ENCODE measurements around the gene ZNF865.

ZNF865 gene

DNA sequence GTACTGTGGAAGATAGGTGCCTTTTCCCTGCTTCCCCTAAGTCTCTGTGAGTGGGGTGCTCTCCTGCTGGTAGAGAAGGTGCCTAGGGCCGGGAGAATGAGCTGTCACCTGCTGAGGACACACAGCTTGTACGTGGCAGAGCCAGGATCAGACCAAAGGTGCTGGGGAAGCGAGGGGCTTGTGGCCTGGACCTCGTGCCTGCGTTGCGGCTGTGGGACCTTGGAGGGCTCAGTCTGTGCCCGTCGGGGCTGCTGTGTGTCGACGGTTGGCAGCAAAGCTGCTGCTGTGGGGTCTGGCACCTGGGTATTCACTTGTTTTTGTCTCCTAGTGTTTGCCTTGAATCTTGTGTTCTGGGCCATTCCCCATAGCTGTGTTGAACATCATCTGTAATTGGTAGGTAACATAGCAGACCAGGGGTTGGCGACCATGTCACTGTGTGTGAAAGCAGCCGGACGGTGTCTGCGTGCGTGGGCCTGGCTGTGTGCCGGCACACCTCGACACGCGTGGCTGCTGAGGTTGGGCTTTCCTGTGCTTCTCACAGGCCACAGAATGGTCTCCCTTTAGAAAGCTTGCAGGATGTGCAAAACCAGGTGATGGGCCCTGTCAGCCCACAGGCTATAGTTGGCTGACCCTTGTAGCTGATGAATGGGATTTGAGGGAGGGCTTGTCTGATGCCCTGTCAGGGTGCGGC lies 58.5 kb downstream of the ZNF865 start:
- DNase-seq, result no peak

DNA sequence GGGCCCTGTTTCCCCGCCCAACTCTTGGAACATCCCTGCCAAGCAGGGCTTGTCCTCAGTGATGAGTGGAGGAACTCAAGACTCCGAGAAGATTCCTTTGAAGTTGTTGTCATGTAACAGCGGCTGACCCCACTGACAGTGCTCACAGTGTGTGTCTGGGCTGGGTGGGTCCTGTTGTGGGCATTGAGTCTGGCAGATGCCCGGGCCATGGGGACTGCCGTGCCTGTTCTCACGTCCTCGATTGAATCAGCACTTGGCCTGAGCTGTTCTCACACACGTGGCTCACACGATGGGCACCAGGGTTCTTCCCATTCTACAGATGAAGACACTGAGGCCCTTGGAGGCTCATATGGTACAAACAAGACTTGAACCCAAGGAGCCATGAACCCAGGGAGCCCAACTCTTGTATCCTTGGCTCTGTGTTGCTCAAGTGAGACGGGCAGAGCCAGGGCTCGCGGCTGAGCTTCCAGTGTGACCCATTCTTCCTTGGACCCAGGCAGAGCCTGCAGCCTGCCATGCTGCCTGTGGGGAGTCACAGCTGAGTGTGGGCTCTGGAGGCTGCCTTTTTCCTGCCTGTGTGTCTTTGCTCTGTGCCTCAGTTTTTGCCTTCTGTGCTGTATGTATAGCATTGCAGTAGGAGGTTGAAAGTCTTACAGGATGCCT lies 61.0 kb downstream of the ZNF865 start:
- DNase-seq, result no peak

Data from NCI-H2081 treated with DMSO at 0.1 percent for 48 hours (cell line).